Right kidney (tissue), 1 donor: Measurements from ENCODE around the gene DENND6A.
A peak's percentile ranks its signal among the peaks of the same experiment; 100 is the strongest.
"Not testable (repeated sequence)": the region's sequence is repeated elsewhere in the genome, so short reads cannot be mapped to it uniquely, and the experiment has no call there.

Source experiments
- DNase-seq: peaks from one replicate; pipeline ENCODE4 v3.0.0-alpha.2; 2016

The DENND6A gene

GRCh38 chr3:57696801-57697321 is 4.0 kb upstream of the DENND6A start:
- no peak for DNase-seq

- no peak for DNase-seq
These were observed 1.3 kb upstream of the DENND6A start for GRCh38 chr3:57694146-57694545.

GRCh38 chr3:57692133-57692395 is 813 bp downstream of the DENND6A start:
- DNase-seq: not testable (repeated sequence)

- peak; percentile 52 for DNase-seq
These were observed 1.3 kb downstream of the DENND6A start for GRCh38 chr3:57691411-57692132.

- DNase-seq: no peak
These were observed 3.4 kb downstream of the DENND6A start for GRCh38 chr3:57689367-57690053.

GRCh38 chr3:57688291-57688690 is 4.6 kb downstream of the DENND6A start:
- DNase-seq: no peak

- no peak for DNase-seq
These were observed 9.6 kb downstream of the DENND6A start for GRCh38 chr3:57683286-57683685.

- DNase-seq: no peak
These were observed 10.6 kb downstream of the DENND6A start for GRCh38 chr3:57682284-57682683.

GRCh38 chr3:57681691-57682090 is 11.2 kb downstream of the DENND6A start:
- DNase-seq: no peak

GRCh38 chr3:57680046-57680445 is 12.8 kb downstream of the DENND6A start:
- DNase-seq: no peak

GRCh38 chr3:57675530-57675929 is 17.3 kb downstream of the DENND6A start:
- no peak for DNase-seq

GRCh38 chr3:57673156-57673555 is 19.7 kb downstream of the DENND6A start:
- DNase-seq: no peak

GRCh38 chr3:57670543-57670942 is 22.3 kb downstream of the DENND6A start:
- DNase-seq: no peak

- no peak for DNase-seq
These were observed 31.5 kb downstream of the DENND6A start for GRCh38 chr3:57661404-57661803.

- DNase-seq: no peak
These were observed 33.0 kb downstream of the DENND6A start for GRCh38 chr3:57659806-57660439.

- DNase-seq: no peak
These were observed 33.7 kb downstream of the DENND6A start for GRCh38 chr3:57659004-57659673.

GRCh38 chr3:57658536-57658935 is 34.3 kb downstream of the DENND6A start:
- DNase-seq: no peak

- no peak for DNase-seq
These were observed 37.1 kb downstream of the DENND6A start for GRCh38 chr3:57655727-57656126.

GRCh38 chr3:57654267-57654666 is 38.6 kb downstream of the DENND6A start:
- DNase-seq: no peak

- DNase-seq: no peak
These were observed 40.7 kb downstream of the DENND6A start for GRCh38 chr3:57652203-57652602.

GRCh38 chr3:57647292-57647940 is 45.5 kb downstream of the DENND6A start:
- DNase-seq: no peak

- no peak for DNase-seq
These were observed 46.2 kb downstream of the DENND6A start for GRCh38 chr3:57646723-57647122.

GRCh38 chr3:57644740-57645139 is 48.1 kb downstream of the DENND6A start:
- DNase-seq: no peak
